SU-DHL-6 (cell line): Measurements from ENCODE around the gene FBXW5.

Source experiments
- CTCF ChIP-seq: fragments of 200-600 bp; sonication (generic); IDR thresholded peaks from one replicate; pipeline ENCODE4 v1.5.1; 2017; ENCODE audit warnings: antibody characterized with exemption, mild to moderate bottlenecking, low read length, moderate library complexity; ENCODE audit not compliant: insufficient read depth, poor library complexity, severe bottlenecking
- EZH2phosphoT487 ChIP-seq: fragments of 200-600 bp; sonication (generic), shearing (Covaris generic); conservative IDR thresholded peaks from 2 replicates; pipeline ENCODE4 v1.6.1; 2018; ENCODE audit warnings: mild to moderate bottlenecking, antibody characterized with exemption, low read length, moderate library complexity, mixed read lengths

GRCh38 chr9:136907011-136907914, 37.3 kb downstream of the FBXW5 start:
- TF ChIP-seq EZH2phosphoT487 (no peak), CTCF (no peak)
